HepG2 (cell line): ENCODE results near the gene CRYBA2. TPM values are rescaled to one million over a fixed set of nuclear protein-coding genes. Genes with fewer than 3 reads are reported as not detected.

ENCODE experiments used
- ARID2 ChIP-seq: sonication (generic); formaldehyde crosslinking; IDR thresholded peaks from 2 replicates; pipeline ENCODE4 v1.8.1; 2022; ENCODE audit warnings: mild to moderate bottlenecking, missing genetic modification reagents, borderline replicate concordance
- ATF6 ChIP-seq: sonication (generic); formaldehyde crosslinking; conservative IDR thresholded peaks from 2 replicates; pipeline ENCODE4 v1.4.0; 2020; ENCODE audit warnings: missing genetic modification reagents
- ATF7 ChIP-seq, 2 experiments: fragments of 450-650 bp in 1 of 2; sonication (generic) in 1 of 2; formaldehyde crosslinking in 1 of 2; IDR thresholded peaks; 2 replicates each; pipeline versions ENCODE4 v1.4.0 to v1.6.1; 2016 to 2020; ENCODE audit warnings: antibody characterized with exemption in 1 of 2, mild to moderate bottlenecking in 1 of 2, missing genetic modification reagents in 1 of 2
- CHCHD3 ChIP-seq: sonication (generic); formaldehyde crosslinking; IDR thresholded peaks from 2 replicates; pipeline ENCODE4 v1.8.0; 2022; ENCODE audit warnings: mild to moderate bottlenecking, missing genetic modification reagents, moderate library complexity
- GTF3A ChIP-seq: sonication (generic); formaldehyde crosslinking; conservative IDR thresholded peaks from 2 replicates; pipeline ENCODE4 v1.4.0; 2020; ENCODE audit warnings: mild to moderate bottlenecking, missing genetic modification reagents
- HBP1 ChIP-seq: IDR thresholded peaks from 2 replicates; pipeline ENCODE4 v1.6.1; 2016; ENCODE audit warnings: low read depth, control low read depth
- HNF1A ChIP-seq, 2 experiments: sonication (generic) in 1 of 2; formaldehyde crosslinking in 1 of 2; IDR thresholded peaks; 2 replicates each; pipeline versions ENCODE4 v1.4.0 to v1.6.1; 2016 to 2020; ENCODE audit warnings: borderline replicate concordance in 1 of 2, low read depth in 1 of 2, mild to moderate bottlenecking in 1 of 2, missing genetic modification reagents in 1 of 2
- HNF4G ChIP-seq, 2 experiments: sonication (generic) in 1 of 2; formaldehyde crosslinking in 1 of 2; IDR thresholded peaks; 2 replicates each; pipeline versions ENCODE4 v1.4.0 to v1.6.1; 2011 to 2020; ENCODE audit warnings: borderline replicate concordance in 2 of 2, low read depth in 2 of 2, mild to moderate bottlenecking in 2 of 2, low read length in 1 of 2, missing genetic modification reagents in 1 of 2, moderate library complexity in 1 of 2
- NBN ChIP-seq: fragments of 450-650 bp; conservative IDR thresholded peaks from 2 replicates; pipeline ENCODE4 v1.6.1; 2017
- NFE2 ChIP-seq: sonication (generic); formaldehyde crosslinking; IDR thresholded peaks from 2 replicates; pipeline ENCODE4 v1.4.0; 2020; ENCODE audit warnings: missing genetic modification reagents
- RXRB ChIP-seq: IDR thresholded peaks from 2 replicates; pipeline ENCODE4 v1.6.1; 2016; ENCODE audit warnings: borderline replicate concordance, missing genetic modification reagents, missing compliant biosample characterization
- TBX3 ChIP-seq: fragments of 450-650 bp; IDR thresholded peaks from 2 replicates; pipeline ENCODE4 v1.6.1; 2017; ENCODE audit warnings: antibody characterized with exemption, mild to moderate bottlenecking, inconsistent platforms, borderline replicate concordance
- THRA ChIP-seq: sonication (generic); formaldehyde crosslinking; IDR thresholded peaks from 2 replicates; pipeline ENCODE4 v1.4.0; 2020; ENCODE audit warnings: missing genetic modification reagents, borderline replicate concordance
- ZIK1 ChIP-seq: sonication (generic); formaldehyde crosslinking; IDR thresholded peaks from 2 replicates; pipeline ENCODE4 v1.5.0; 2020; ENCODE audit warnings: mild to moderate bottlenecking, low read depth, missing genetic modification reagents, borderline replicate concordance
- polyA plus RNA-seq, 8 experiments: library from polyadenylated mRNA; depleted of rRNA in 3 of 8; stranded (reverse) in 7 of 8; unstranded in 1 of 8; fragments of >200 nt; fragmentation: Illumina TruSeq in 4 of 8; extraction: Trizol in 4 of 8; gene quantifications; 2 replicates each; pipeline versions ENCODE4 v1.2.1 to v1.2.3, GENCODE V29; 2011 to 2016; ENCODE audit warnings: low read depth in 4 of 8, missing spikeins in 1 of 8, mixed read lengths in 1 of 8; ENCODE audit not compliant: insufficient read depth in 1 of 8
- total RNA-seq, 5 experiments: library from RNA; depleted of rRNA; stranded (reverse); fragments of >200 nt; fragmentation: Illumina TruSeq; extraction: Trizol; gene quantifications; 2 replicates each; pipeline ENCODE4 v1.2.3, GENCODE V29; 2016; ENCODE audit warnings: low read depth in 1 of 5

CRYBA2 gene
- total and polyA plus RNA-seq, 2 of the 13 experiments (the other 11 are each of a cell fraction or from before 2014, with no cell fraction given): not detected

- TF ChIP-seq HNF1A (IDR thresholded peaks at IDR 0.05; ENCODE audit: low read depth) (no peak), HNF1A (CRISPR knock-in tag; IDR thresholded peaks at IDR 0.05; ENCODE audit: borderline replicate concordance) (no peak), RXRB (no peak), CHCHD3 (CRISPR knock-in tag) (no peak), NBN (0 out of 2 replicates have a peak, but pooled peaks have one; percentile 12), HBP1 (CRISPR knock-in tag) (no peak), ATF6 (CRISPR knock-in tag) (no peak), TBX3 (0 out of 2 replicates have a peak, but pooled peaks have one; percentile 37), NFE2 (CRISPR knock-in tag) (no peak), ARID2 (CRISPR knock-in tag) (no peak), ATF7 (IDR thresholded peaks at IDR 0.05) (0 out of 2 replicates have a peak, but pooled peaks have one; percentile 4), ATF7 (CRISPR knock-in tag; IDR thresholded peaks at IDR 0.05) (no peak), HNF4G (IDR thresholded peaks at IDR 0.05; ENCODE audit: borderline replicate concordance, low read depth, low read length) (no peak), HNF4G (CRISPR knock-in tag; IDR thresholded peaks at IDR 0.05; ENCODE audit: borderline replicate concordance, low read depth) (no peak), THRA (no peak), GTF3A (CRISPR knock-in tag) (no peak), ZIK1 (CRISPR knock-in tag) (no peak)
Measured at GRCh38 chr2:218961229-218961628, 32.0 kb downstream of the CRYBA2 start (continued).
